ENCODE measurements around the gene IL19.
"Not testable (repeated sequence)": the region's sequence is repeated elsewhere in the genome, so short reads cannot be mapped to it uniquely, and the experiment has no call there.

IL19 gene

DNA sequence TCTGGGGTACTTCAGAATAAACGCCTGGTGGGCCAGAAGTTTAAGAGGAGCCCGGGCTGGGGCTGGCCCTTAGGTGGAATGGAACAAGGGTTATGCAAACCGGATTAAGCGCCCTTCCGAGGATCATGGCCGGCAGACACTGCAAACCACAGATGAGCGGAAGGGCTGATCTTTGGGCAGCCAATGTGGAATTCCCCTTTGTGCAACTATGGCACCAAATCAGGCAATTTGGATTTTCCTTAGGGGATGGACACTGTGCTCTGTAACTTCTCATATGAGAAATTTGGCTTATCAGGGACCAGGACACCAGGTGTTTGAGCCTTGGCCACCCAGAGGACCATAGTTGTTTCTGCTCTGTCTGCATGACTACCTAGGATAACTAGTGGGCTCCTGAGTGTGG lies 7.5 kb downstream of the IL19 start:
- DNase-seq = no peak

DNA sequence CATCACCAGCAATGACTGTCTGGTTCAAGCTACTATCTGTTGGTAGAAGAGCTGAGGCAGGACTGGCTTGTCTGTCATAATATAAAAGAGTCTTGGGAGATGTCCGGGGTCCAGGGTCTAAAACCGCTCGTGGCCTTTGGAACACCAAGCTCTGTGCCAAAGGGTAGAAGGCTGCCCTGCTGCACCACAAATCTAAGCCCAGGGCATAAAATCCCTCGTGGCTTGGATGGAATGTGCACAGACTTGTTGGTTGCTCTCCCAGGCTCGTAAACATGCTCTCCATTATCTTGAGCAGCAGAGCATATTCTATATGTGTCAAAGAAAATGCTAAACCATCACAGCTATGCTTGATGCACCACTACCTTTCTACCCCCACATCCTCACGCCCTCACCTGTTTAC lies 8.3 kb downstream of the IL19 start:
- DNase-seq = not testable (repeated sequence)

DNA sequence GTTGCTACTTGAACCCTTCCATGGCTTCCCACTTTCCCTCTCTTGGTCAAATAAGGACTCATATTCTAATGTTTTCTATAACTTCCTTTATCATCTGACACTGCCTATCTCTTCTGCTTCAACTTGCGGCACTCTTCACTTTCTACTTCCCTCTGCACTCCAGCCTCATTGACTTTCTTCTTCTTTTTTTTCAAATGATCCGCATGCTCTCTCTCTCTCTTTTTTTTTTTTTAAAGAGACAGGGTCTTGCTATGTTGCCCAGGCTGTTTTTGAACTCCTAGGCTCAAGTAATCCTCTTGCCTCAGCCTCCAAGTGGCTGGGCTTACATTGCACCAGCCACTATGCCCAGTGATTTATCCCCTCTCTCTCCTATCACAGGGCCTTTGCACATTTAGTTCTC lies 9.1 kb downstream of the IL19 start:
- DNase-seq = no peak

DNA sequence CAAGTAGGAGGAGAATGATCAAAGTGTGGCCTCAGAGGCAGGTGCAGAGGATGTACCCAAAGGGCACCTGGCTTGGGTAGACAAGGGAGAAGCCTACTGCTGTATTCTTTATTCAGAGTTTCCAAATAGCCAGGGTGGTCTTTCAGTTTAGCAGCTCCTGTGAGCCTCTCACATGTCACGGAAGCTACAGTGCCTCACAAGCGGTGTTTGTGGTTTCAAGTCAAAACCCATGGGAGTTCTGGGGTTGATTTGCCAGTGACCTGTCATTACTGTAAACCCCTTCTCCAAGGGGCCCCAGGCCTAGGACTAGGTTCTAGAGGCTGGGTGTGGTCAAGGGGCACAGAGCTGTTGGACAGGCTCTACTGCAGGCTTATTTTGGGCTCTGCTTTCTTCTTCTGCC lies 11.9 kb downstream of the IL19 start:
- DNase-seq = no peak

DNA sequence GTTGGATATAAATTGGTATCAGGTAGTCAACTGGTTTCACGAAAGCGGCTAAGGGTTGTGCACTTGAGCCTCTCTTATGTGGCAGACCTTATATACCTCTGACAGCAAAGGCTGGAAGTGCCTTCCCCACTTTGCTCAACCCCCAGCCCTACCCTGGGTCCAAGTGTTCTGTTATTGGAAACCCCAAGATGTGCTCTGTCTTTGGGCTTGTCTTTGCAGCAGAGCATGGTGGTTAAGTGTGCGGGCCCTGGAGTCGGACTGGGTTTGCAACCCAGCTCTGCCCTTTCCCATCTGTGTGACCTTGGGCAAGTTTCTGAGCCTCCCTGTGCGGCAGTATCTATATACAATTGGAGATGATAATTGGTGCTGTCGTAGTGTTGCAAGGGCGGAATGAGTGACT lies 12.9 kb downstream of the IL19 start:
- no peak for DNase-seq

DNA sequence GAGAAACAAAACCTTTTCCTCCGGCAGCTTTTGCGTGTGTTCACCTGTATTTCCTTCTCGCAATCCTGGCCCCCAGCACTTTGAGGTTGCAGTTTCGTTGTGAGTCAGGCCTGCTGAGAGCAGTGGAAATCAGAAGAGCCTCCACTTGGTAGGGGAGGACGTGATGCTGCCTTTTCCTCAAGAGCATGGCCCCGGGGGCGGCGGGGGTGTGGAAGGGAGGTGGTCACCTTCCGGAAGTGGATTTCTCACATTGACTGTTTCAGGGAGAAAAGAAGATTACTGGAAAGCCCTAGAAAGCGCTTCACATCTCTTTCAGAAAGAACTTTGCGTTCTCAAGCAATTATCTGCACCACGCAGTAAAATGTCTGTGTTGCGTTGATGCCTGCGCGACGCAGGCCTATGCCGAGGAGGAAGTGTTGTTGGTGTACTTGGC lies 13.9 kb downstream of the IL19 start:
- no peak for DNase-seq

DNA sequence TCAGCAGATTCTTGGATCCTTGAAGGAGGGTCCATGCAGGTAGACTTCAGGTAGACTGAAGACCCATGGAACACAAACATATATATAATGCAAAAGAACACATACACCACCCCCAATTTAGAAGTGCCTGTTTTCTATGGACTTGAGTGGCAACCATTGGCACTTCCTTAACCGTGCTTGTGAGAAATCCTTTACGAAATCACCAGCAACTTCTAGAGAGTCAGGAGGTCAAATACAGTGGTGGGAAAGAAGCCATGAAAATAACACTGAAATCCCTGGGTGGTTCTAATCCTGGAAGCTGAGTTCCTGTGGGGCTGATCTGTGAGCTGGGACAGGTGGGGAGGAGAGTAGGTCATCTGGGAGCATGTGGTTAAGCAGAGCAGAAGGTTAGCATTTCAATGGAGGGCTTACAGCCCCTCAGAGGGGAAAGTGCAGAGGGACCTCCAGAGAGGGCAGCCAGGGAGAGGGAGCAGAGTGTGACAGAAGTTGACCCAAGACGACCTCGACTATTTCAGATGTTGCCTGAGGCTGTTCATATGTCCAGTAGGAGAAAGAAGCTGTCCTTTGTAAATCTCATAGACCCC lies 14.7 kb downstream of the IL19 start:
- no peak for DNase-seq

DNA sequence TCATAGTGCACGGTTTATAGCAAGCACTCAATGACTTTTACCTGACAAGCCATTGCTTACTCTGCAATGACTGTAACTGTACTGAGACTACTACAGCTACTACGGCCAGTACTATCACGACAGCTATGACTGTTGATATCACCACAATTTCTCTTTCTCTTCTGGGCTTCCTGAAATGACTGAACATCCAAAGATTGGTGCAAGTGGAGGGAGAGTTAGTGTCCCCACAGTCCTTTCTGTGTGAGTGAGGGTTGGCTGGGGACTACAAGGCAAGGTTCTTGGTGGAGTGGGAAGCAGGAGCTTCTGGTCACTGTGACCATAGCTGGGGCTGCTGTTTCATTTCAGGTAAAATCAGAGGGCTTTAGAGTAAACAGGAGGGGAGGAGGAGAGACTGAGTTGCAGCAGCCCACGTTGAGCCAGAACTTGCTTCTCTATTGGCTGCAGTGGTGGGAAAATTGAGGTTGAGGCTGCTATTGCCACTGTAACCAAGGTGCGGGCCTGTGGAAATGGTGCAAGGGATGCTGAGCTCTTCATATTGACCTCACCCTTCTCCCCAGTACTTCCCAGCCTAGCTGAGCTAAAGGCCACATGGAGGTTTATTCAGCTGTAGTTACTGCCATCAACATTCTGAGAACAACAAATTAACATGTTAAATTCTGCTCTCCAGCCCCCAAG lies 15.8 kb downstream of the IL19 start:
- DNase-seq = no peak

DNA sequence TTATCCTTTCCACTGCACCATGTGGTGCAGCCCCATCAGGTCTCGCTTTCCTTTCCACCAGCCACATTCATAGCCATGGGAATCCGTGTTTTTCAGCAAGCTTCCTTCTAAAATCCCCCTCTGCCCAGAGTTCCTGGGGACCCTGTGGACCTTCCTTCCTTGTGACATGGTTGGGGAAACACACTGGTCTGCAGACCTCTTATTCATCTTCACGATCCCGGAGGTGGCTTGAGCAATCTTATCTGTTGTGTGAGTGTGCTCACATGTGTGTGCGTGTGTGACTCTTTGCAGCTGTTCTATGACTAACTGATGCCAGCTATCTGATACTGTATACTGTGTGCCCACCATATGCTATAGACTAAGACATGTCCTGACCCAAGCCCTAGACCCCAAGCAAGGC lies 17.3 kb downstream of the IL19 start:
- DNase-seq = no peak

DNA sequence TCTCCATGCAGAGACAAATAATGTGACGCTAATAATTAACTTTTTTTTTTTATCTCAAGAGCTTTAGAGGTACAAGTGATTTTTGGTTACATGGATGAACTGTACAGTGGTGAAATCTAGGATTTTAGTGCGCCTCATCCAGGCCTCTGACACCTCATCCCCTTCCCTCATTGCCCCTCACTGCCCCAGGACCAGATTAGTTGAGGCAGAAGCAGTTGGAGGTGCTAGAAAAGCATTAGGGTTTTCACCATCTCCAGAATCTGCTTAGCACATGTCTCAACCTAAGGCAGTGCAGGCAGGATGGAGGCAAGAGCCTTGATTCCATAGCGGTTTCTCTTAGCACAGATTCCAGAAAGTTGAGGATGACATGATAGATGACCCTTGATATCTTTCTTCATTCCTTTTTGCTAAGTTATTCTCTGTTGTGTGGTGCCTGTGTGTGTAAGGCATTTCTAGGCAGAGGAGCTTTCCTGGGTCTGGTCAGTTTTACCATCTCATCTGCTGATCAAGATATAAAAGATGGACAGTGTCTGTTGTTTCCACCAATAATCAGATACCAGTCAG lies 18.0 kb downstream of the IL19 start:
- DNase-seq = no peak

DNA sequence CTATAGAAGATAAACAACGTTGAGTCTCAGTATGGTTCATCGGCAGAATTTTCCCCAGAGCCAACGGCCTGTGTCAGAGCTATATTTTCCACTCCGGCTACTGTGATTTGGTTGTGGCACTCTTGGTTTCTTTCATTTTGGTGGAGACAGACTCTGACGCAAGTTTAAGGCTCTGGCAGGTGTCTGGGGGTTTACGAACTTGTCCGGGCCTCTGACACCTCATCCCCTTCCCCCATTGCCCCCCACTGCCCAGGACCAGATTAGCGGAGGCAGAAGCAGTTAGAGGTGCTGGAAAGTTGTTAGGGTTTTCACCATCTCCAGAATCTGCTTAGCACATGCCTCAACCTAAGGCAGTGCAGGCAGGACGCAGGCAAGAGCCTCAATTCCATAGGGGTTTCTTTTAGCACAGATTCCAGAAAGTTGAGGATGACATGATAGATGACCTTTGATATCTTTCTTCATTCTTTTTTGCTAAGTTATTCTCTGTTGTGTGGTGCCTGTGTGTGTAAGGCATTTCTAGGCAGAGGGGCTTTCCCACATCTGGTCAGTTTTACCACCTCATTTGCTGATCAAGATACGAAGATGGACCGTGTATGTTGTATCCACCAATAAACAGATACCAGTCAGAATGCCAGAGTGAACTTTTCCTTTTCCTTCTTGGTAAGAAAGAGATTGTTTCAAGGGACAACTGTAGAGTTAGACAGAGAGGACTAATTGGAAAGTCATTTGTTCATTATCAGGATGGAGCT lies 20.1 kb downstream of the IL19 start:
- no peak for DNase-seq

DNA sequence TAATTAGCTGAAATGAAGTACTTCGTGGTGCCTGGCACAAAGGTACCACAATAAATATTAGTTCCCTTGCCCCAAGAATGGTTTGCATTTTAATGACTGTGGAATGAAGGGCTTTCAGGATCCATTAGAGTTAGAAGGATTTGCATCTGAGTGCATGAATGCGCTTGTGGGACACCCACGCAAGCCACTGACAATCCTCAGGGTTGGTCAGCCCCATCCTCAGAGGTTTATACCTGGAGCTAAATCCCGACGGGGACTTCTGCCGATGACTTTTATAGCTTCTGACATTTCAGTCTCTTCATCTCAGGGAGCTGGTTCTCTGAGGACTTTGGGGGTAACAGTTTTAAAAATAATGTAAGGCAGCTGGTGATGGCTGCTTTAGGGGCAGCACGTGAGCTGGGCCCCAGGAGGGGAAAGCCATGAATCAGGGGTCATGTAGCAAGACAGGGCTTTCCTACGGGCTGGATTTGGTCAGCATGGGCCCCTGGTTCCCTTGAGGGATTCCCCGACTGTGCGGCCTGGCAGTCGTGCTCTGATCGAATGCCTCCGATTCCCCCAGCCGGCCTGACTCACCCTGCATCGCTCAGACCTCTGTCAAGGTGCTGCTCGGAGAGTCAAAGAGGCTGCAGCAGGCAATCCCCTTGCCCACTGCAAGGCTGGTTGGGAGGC lies 22.5 kb downstream of the IL19 start:
- DNase-seq = no peak

DNA sequence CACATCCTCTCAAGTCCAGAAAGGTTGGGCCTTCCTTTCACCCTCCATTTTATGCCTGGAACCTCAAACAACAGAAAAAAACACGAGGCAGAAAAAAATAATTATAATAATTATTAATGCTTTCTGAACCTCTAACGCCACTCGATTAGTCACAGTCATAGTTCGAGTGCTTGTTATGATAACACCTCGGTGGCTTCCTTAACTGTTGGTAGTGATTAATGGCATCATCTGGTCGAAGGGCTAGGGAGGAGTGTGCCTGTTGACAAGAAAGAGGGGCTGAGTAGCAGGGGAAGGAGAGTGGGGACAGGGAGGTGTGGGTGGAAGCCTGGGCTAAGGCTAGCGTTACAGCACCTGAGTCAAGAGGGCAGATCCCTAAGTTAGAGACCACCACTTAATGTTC lies 23.0 kb downstream of the IL19 start:
- DNase-seq = no peak

DNA sequence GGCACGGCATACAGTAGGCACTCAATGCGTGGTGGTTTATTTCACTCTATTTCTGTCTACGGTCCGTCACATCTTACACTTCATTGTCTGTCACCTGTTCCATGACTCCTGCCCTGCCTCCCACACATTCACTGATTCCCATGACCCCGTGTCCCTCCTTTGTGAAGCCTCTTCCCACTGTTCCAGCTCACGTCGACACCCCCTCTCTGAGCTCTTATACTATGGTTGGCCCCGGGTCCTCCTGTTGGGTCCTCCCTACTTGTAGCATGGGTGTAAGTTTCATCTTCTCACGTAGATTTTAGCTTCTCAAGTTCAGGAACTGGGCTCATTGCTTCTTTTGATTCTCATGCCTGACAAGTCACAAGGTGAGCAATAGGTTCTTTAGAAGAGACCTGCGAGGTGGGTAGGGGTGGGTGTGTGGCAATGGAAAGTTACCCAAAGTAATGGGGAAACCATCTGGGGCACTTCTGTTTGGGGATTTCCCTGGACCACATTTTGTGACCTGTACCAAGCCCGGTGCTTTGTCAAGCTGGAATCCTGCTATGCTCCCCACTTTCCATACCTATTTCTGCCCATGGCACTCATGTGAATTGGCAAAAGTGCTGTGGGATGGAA lies 23.8 kb downstream of the IL19 start:
- DNase-seq = no peak

DNA sequence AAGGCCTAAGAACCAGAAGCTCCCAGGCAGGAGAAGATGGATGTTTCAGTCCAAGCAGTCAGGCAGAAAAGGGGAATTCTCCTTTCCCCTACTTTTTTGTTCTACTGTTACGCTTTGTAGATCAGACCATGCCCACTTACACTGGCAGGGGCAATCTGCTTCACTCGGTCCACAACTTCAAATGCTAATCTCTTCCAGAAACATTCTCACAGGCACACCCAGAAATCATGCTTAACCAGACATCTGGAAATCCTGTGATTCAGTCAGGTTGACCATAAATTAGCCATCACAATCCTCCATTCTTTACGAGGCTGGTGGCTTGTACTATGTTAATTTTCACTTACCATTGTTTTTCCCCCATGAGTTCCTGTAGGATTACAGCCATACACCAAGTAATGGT lies 25.5 kb downstream of the IL19 start:
- DNase-seq = no peak

DNA sequence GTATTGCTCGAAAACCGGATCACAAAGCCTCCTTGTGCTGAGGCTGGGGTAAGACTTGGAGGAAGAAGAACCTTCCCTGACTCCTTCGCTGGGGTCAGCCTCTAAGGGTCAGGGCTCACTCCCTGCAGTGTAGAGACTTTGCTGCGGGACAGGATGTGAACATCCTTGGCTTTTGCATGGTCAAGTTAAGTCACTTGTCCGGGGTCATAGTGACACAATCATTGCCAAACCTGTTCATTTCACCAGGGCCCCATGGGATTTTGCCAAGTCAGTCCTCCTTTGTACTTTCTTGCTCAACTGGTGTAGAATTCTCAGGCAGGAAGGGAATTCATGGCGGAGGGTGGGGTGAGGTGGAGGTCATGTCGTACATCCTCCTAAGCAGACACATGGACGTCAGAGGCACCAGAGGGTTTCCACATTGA lies 26.4 kb downstream of the IL19 start:
- DNase-seq = no peak

DNA sequence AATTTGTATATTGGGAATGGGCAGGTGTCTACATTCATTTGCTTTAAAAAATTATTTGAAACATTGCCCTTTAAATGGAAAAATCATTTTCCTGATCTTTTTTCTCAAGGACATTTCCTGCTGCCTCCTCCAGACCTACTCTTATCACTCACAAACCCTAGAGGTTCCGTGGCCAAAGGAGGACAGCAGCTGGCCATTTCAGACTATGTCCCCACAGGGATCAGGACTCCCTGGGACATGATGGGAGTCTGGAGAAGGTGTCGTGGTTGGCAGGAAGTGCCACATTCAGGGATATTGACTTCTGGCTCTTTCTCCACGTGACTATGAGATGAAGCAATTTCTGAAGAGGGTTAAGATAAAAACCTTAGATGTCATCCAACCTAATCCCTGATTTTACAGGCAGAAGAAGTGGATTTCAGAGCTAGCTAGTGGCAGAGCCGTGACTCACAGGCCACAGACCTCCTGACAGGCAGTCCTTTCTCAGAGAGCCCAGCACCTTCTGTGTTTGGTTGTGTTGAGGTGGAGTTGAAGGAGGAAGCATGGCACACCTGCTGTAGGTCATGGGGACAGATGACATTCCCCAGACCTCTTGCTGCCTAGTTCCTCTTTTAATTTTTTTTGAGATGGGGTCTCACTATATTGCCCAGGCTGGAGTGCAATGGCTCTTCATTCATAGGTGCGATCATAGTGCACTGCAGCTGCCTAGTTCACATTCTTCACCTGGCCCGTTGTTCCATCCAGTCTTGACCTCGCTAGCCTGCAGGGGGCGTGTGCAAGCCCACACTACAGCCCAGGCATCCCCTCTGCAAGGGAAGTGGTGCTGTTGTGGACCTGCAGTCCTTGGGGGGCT lies 27.2 kb downstream of the IL19 start:
- peak; percentile 20 for DNase-seq

DNA sequence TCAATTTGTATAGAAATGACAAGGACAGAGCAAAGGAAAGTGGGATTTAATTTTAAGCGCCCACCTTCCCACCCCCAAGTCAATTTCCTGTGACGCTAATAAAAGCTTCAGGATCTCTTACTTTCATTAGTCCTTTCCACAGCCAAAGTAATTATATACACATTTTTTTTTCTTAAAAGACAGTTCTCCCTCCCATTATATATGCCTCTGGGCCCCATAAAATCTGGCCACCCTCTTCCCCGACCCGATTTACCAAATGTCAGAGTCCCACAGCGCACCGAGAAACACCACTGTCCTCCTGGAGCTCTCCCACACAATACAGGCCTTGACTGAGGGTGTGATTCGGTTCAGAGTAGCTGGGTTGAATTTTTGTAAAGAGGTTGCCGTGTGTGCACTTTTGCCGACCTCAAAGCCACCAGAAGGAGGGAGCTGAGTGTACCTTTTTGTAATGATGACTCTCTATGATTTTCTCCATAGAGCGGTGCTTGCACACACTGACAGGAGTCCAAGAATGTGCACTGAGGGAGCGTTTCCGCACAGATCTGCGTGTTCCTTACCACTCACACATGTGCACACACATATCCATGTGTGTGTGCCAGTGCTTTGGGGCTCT lies 27.9 kb downstream of the IL19 start:
- no peak for DNase-seq

DNA sequence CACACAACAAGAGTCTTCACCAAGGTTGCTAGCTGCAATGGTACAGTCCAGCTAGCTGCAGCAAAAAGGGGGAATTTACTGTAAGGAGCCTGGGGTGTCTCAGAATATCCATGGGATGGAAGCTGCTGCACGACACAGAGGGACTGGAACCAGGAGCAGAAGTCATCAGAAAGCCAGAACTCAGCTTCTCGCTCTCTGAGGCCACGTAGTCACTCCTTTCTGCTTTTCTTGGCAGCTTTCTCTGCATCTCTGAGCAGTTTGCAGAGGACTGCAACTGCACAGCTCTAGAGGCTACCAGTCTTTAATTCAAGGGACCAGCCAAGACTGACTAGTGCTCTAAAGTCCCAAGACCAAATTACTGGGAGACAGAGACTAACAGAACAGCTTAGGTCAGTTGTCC lies 28.7 kb downstream of the IL19 start:
- no peak for DNase-seq

DNA sequence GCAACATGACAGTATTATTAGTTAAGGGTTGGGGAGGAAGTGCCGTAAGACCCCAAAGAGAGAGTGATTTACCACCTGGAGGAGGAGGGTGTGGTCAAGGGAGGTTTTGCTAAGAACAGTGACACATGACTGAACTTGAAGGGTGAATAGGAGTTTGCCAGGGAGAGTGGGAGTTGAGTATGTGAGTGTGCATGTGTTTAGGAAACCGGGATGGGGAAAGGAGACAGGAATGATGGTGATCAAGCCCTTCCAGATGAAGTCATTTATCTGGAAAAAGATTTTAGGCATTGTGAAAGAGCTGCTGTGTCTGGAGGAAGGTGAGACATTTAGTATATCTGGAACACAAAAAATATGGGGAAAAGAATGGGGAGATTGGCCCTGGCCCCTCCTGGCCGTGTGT lies 29.8 kb downstream of the IL19 start:
- no peak for DNase-seq

DNA sequence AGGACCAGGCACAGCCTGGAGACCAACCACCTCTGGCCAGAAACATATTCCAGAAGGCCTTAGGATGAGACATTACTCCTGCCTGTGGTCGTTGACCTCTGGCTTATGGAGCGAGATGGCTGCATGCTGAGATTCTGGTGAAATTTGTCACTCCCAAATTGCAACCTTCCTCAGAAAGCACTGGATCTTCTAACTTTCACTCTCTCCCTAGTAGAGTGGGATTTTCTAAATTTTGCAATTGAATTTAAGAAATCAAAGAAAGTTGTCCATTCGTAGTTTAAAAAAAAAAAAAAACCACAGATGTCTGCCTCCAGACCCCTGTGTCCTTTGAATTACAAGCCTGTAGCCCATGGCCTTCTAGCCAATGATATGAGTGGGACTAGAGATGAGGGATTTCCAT lies 30.3 kb downstream of the IL19 start:
- no peak for DNase-seq

DNA sequence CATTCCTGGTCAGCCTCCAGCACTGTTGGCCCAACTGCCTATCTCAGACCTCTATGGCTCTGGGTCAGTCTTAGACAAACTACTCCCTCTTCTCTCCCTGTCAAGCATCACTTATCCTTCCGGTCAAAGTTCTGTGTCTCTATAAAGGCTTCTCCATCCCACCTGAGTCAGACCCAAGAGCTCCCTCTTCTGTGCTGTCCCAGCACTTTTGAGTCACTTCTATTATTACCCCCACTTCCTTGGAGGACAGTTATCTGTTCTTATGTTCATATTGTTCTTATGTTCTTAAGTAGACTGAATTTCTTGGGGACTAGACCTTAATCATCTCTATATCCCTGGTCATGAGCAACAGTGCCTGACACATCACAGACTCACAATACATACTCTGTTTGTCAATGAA lies 30.9 kb downstream of the IL19 start:
- DNase-seq = no peak
